Measurements from ENCODE around the gene AURKAIP1.

DNA sequence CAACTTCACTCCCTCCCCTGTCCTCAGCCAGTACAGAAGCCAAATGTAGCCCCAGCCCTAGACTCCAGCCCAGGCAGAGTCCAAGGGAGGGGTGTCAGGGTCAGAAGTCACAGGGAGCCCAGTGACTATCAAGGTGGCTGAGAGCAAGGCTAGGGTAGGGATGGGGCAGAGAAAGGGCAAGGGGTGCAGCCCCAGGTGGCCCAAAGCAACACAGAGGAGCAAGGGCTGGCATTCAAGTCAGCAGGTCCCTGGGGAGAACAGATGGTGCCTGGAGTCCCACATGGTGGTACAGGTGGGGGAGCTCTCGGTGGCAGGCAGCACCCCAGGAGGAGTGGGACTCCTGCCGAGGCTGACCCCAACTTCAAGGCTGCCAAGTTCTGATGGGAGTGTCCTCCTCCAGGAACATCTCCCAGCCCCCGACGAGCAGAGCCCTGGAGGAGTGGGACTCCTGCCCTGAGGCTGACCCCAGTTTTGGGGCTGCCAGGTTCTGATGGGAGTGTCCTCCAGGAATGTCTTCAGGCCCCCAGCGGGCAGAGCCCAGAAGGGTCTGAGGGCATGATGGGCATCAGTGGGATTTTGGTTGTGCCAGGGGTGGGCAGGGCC lies 22.1 kb downstream of the AURKAIP1 start:
- TF ChIP-seq, protein P1, sequence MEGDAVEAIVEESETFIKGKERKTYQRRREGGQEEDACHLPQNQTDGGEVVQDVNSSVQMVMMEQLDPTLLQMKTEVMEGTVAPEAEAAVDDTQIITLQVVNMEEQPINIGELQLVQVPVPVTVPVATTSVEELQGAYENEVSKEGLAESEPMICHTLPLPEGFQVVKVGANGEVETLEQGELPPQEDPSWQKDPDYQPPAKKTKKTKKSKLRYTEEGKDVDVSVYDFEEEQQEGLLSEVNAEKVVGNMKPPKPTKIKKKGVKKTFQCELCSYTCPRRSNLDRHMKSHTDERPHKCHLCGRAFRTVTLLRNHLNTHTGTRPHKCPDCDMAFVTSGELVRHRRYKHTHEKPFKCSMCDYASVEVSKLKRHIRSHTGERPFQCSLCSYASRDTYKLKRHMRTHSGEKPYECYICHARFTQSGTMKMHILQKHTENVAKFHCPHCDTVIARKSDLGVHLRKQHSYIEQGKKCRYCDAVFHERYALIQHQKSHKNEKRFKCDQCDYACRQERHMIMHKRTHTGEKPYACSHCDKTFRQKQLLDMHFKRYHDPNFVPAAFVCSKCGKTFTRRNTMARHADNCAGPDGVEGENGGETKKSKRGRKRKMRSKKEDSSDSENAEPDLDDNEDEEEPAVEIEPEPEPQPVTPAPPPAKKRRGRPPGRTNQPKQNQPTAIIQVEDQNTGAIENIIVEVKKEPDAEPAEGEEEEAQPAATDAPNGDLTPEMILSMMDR (conservative IDR thresholded peaks at IDR 0.05; ENCODE audit: low read depth, low read length): no peak
- TF ChIP-seq EZH2 (IDR thresholded peaks at IDR 0.05; ENCODE audit: low read length, unreplicated experiment): no peak
